Panc1 (cell line): ENCODE results near the gene EDC3. TPM values are rescaled to one million over a fixed set of nuclear protein-coding genes. Genes with fewer than 3 reads are reported as not detected.

Experiments
- ATAC-seq: fragments of 200-7000 bp; cut with Tn5 transposase; 2 replicates; pipeline ENCODE4 v1.9.1; 2020; ENCODE audit warnings: mild to moderate bottlenecking, moderate library complexity
- BruUV-seq: library from RNA; stranded (reverse); fragments of 400-500 nt; replicated peaks from 2 replicates; lab custom pipeline; 2021; lab: Mats Ljungman, UMichigan
- CTCF ChIA-PET: fragments of 300-600 bp; sonication (Branson Sonifier 250); formaldehyde crosslinking; loops from one replicate; lab custom pipeline; 2022; ENCODE audit warnings: antibody characterized with exemption; lab: Charles Lee
- POLR2A ChIA-PET: fragments of 300-600 bp; sonication (Branson Sonifier 250); formaldehyde crosslinking; loops from one replicate; lab custom pipeline; 2022; ENCODE audit warnings: antibody characterized with exemption; lab: Charles Lee
- DNase-seq: peaks from one replicate; pipeline ENCODE4 v3.0.0-alpha.2; 2010; ENCODE audit warnings: low read depth, low spot score
- H3K27ac ChIP-seq: 2 replicates; pipeline ENCODE4 v1.5.1; 2011; ENCODE audit warnings: mild to moderate bottlenecking, low read length, inconsistent platforms
- H3K27me3 ChIP-seq: fragments of 200-500 bp; sonication (Bioruptor generic); 2 replicates; pipeline ENCODE4 v1.6.0; 2014; ENCODE audit warnings: low read length, inconsistent platforms; ENCODE audit not compliant: control insufficient read depth, insufficient read depth
- H3K36me3 ChIP-seq: fragments of 200-500 bp; sonication (Bioruptor generic); 2 replicates; pipeline ENCODE4 v1.5.1; 2014; ENCODE audit warnings: inconsistent platforms, mild to moderate bottlenecking, low read length, moderate library complexity; ENCODE audit not compliant: control insufficient read depth, insufficient read depth
- H3K4me1 ChIP-seq: 2 replicates; pipeline ENCODE4 v1.5.1; 2011; ENCODE audit warnings: inconsistent platforms, mild to moderate bottlenecking, low read length, moderate library complexity; ENCODE audit not compliant: control insufficient read depth, insufficient read depth
- H3K4me3 ChIP-seq, 2 experiments: 2 replicates each; pipeline ENCODE4 v1.5.1; 2011 to 2012; ENCODE audit warnings: low read depth in 2 of 2, low read length in 2 of 2, mild to moderate bottlenecking in 2 of 2, inconsistent platforms in 1 of 2, moderate library complexity in 1 of 2
- H3K9me3 ChIP-seq: fragments of 200-500 bp; sonication (Bioruptor generic); 2 replicates; pipeline ENCODE4 v1.5.1; 2014; ENCODE audit warnings: low read depth, mild to moderate bottlenecking, inconsistent platforms, low read length, moderate library complexity; ENCODE audit not compliant: control insufficient read depth, insufficient read depth
- POLR2AphosphoS5 ChIP-seq: IDR thresholded peaks from 2 replicates; pipeline ENCODE4 v1.6.1; 2012; ENCODE audit warnings: mild to moderate bottlenecking, low read depth, low read length, moderate library complexity
- SIN3A ChIP-seq: IDR thresholded peaks from 2 replicates; pipeline ENCODE4 v1.6.1; 2012; ENCODE audit warnings: low read depth, mild to moderate bottlenecking, low read length, moderate library complexity, borderline replicate concordance; ENCODE audit not compliant: insufficient read depth
- TCF7L2 ChIP-seq: IDR thresholded peaks from 2 replicates; pipeline ENCODE4 v1.6.1; 2011; ENCODE audit warnings: mild to moderate bottlenecking, low read depth, low read length, inconsistent platforms
- in situ Hi-C: cut with HindIII; loops from 2 replicates; pipeline ENCODE4 v1.10.0; 2016; ENCODE audit warnings: low sequenced_read_pairs, low pct_unique_long_range_greater_than_20kb
- intact Hi-C: fragments of 100-400 bp; cut with micrococcal nuclease; formaldehyde crosslinking; loops from one replicate; pipeline ENCODE4 v1.10.0; 2022; ENCODE audit not compliant: unreplicated experiment
- total RNA-seq: library from RNA; stranded (reverse); gene quantifications from one replicate; pipeline ENCODE4 v1.2.1, GENCODE V29; 2021; ENCODE audit not compliant: unreplicated experiment
- TF ChIP-seq, protein P1 (sequence below): fragments of 450-650 bp; IDR thresholded peaks from 2 replicates; pipeline ENCODE4 v1.5.1; 2017; ENCODE audit warnings: mild to moderate bottlenecking
- TF ChIP-seq, protein P2 (sequence below), 2 experiments: IDR thresholded peaks; 2 replicates each; pipeline ENCODE4 v1.6.1; 2011 to 2012; ENCODE audit warnings: low read depth in 2 of 2, control low read depth in 1 of 2, low read length in 1 of 2, mild to moderate bottlenecking in 1 of 2, moderate library complexity in 1 of 2; ENCODE audit not compliant: insufficient read depth in 1 of 2

The EDC3 gene
- total RNA-seq, 1 experiment from 2014 or later = 45.5 TPM

DNA sequence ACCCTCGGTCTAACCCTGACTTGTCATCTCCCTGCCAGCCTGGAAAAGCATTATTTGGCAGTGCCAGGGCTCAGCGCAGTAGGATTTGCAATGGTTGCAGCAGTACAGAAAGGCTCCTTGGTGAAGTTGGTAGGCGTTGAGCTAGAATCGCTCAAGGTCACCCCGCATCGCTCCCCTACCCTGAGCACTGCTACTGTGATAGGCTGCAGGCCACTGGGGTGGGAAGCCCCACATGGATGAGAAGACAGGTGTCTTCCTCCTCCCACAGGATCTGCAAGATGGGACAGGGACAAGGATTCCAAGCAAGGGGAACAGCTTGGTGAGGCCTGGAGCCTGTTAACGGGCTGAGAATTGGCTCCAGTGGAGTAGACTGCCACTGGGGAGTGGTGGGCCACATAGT is 69.5 kb downstream of the EDC3 start:
- no peak for ATAC-seq
- no peaks in the 10 kb centered on the region for H3K9me3 ChIP-seq
- TF ChIP-seq, protein P1, sequence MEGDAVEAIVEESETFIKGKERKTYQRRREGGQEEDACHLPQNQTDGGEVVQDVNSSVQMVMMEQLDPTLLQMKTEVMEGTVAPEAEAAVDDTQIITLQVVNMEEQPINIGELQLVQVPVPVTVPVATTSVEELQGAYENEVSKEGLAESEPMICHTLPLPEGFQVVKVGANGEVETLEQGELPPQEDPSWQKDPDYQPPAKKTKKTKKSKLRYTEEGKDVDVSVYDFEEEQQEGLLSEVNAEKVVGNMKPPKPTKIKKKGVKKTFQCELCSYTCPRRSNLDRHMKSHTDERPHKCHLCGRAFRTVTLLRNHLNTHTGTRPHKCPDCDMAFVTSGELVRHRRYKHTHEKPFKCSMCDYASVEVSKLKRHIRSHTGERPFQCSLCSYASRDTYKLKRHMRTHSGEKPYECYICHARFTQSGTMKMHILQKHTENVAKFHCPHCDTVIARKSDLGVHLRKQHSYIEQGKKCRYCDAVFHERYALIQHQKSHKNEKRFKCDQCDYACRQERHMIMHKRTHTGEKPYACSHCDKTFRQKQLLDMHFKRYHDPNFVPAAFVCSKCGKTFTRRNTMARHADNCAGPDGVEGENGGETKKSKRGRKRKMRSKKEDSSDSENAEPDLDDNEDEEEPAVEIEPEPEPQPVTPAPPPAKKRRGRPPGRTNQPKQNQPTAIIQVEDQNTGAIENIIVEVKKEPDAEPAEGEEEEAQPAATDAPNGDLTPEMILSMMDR = no peak
- TF ChIP-seq SIN3A (no peak), POLR2AphosphoS5 (no peak), TCF7L2 (no peak)
- TF ChIP-seq, protein P2, sequence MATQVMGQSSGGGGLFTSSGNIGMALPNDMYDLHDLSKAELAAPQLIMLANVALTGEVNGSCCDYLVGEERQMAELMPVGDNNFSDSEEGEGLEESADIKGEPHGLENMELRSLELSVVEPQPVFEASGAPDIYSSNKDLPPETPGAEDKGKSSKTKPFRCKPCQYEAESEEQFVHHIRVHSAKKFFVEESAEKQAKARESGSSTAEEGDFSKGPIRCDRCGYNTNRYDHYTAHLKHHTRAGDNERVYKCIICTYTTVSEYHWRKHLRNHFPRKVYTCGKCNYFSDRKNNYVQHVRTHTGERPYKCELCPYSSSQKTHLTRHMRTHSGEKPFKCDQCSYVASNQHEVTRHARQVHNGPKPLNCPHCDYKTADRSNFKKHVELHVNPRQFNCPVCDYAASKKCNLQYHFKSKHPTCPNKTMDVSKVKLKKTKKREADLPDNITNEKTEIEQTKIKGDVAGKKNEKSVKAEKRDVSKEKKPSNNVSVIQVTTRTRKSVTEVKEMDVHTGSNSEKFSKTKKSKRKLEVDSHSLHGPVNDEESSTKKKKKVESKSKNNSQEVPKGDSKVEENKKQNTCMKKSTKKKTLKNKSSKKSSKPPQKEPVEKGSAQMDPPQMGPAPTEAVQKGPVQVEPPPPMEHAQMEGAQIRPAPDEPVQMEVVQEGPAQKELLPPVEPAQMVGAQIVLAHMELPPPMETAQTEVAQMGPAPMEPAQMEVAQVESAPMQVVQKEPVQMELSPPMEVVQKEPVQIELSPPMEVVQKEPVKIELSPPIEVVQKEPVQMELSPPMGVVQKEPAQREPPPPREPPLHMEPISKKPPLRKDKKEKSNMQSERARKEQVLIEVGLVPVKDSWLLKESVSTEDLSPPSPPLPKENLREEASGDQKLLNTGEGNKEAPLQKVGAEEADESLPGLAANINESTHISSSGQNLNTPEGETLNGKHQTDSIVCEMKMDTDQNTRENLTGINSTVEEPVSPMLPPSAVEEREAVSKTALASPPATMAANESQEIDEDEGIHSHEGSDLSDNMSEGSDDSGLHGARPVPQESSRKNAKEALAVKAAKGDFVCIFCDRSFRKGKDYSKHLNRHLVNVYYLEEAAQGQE (IDR thresholded peaks at IDR 0.05; ENCODE audit: insufficient read depth in 1 of 2, low read depth in 2 of 2, low read length in 1 of 2) = no peak
- peaks cover 38% of the 10 kb centered on the region for H3K36me3 ChIP-seq
- intact Hi-C loops (no loop called here), in situ Hi-C loops (loop anchor here (25.0 kb wide), 1 partner anchor 136 kb away; no protein-coding TSS in a partner anchor)
- no peaks in the 10 kb centered on the region for H3K4me1 ChIP-seq
- no peak overlapping the region for H3K27ac ChIP-seq
- no peak overlapping the region for H3K4me3 ChIP-seq
- POLR2A ChIA-PET = interaction anchor here (0.6 kb wide), 1 partner anchor 260 kb away, joined by 11 read pairs; no protein-coding TSS in a partner anchor
- no peak for DNase-seq
- H3K27me3 ChIP-seq = no peaks in the 10 kb centered on the region
- BruUV-seq = no TSS peak
- CTCF ChIA-PET = no interaction called here

DNA sequence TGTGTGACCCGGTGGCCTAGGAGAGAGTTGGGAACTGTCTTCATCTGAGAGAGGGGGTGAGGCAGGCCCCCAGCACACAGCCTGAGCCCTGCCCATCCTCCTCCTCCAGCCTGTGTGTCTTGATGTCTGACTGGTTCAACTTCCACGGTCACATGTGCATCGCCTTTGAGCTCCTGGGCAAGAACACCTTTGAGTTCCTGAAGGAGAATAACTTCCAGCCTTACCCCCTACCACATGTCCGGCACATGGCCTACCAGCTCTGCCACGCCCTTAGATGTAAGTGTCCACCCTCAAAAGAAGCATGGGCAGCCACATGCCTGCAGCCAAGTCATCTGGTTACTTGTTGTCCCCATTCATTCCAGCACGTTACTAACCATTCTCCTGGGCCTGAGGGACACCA is 70.1 kb downstream of the EDC3 start:
- Histone ChIP-seq H3K4me1 (peaks cover 6% of the 10 kb centered on the region; the same call in 1 of the 2 replicates), H3K9me3 (no peaks in the 10 kb centered on the region), H3K36me3 (peaks cover 41% of the 10 kb centered on the region), H3K27ac (no peak overlapping the region), H3K4me3 (no peak overlapping the region), H3K27me3 (no peaks in the 10 kb centered on the region)
- intact Hi-C loops (no loop called here), in situ Hi-C loops (loop anchor here (25.0 kb wide), 1 partner anchor 137 kb away; no protein-coding TSS in a partner anchor)
- CTCF ChIA-PET = no interaction called here
- no peak for TF ChIP-seq TCF7L2
- TF ChIP-seq, protein P2 (IDR thresholded peaks at IDR 0.05; ENCODE audit: insufficient read depth in 1 of 2, low read depth in 2 of 2, low read length in 1 of 2) = no peak
- no peak for TF ChIP-seq POLR2AphosphoS5
- TF ChIP-seq SIN3A = no peak
- TF ChIP-seq, protein P1 = no peak
- POLR2A ChIA-PET = interaction anchor here (0.6 kb wide), 2 partner anchors 58 to 134 kb away, joined by 4 to 9 read pairs; no protein-coding TSS in a partner anchor
- no peak for DNase-seq
- BruUV-seq = no TSS peak
- no peak for ATAC-seq
